WERI-Rb-1 (cell line): ENCODE data around the gene GLOD4.

Experiments
- DNase-seq: peaks from one replicate; pipeline ENCODE4 v3.0.0-alpha.2; 2020
- H3K27ac ChIP-seq: fragments of 250-450 bp; sonication (Bioruptor Pico); 2 replicates; pipeline ENCODE4 v1.5.1; 2020; ENCODE audit warnings: mild to moderate bottlenecking, moderate library complexity
- H3K27me3 ChIP-seq: fragments of 250-450 bp; sonication (Bioruptor Pico); 2 replicates; pipeline ENCODE4 v1.5.1; 2021; ENCODE audit warnings: mild to moderate bottlenecking, low read depth, moderate library complexity; ENCODE audit not compliant: insufficient read depth, severe bottlenecking
- H3K36me3 ChIP-seq: fragments of 250-450 bp; sonication (Bioruptor Pico); 2 replicates; pipeline ENCODE4 v1.5.1; 2020; ENCODE audit warnings: mild to moderate bottlenecking, moderate library complexity
- H3K4me3 ChIP-seq: 2 replicates; pipeline ENCODE4 v1.5.1; 2011; ENCODE audit warnings: low read depth, mild to moderate bottlenecking, control low read depth, low read length
- H3K9me3 ChIP-seq: fragments of 250-450 bp; sonication (Bioruptor Pico); 2 replicates; pipeline ENCODE4 v1.5.1; 2021; ENCODE audit warnings: mild to moderate bottlenecking, moderate library complexity; ENCODE audit not compliant: severe bottlenecking
- TF ChIP-seq, protein P1 (sequence below): IDR thresholded peaks from 2 replicates; pipeline ENCODE4 v1.5.1; 2011; ENCODE audit warnings: low read depth, mild to moderate bottlenecking, control low read depth, inconsistent platforms, low read length

Gene GLOD4

DNA sequence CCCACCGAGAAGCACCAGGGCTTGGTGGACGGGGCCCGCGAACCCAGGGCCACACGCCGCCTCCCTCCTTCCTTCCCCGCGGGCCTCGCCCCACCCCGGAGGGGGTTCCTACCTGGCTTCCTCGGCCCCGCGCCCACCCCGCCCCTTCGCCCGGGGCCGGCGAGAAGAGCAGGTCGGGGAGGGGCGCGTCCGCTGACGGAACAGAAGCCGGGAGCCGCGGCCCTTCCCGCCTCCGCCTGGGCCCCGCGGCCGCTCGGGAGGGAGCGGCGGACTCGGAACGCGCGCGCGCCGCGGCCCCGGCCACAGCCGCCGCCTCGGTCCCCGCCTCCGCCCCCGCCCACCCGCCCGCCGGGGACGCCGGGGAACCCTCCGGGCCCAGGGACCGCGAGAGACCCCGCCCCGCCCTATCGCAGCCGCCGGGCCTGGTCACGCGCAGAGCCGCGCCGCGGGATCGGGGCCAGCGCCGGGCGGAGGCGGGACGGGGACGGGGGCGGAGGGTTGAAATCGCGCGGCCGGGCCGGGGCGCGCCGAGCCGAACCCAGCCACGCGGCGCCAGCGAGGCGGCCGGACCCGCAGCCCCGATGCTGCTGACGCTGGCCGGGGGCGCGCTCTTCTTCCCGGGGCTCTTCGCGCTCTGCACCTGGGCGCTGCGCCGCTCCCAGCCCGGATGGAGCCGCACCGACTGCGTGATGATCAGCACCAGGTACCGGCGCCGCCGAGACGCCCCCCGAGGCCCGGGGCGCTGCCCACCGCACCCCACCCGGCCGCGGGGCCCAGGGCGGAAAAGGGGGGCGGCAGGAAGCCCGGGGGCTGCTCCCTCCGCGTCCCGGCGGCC, 49.8 kb downstream of the GLOD4 start, which contains the start of gene TLCD3A:
Gene TLCD3A, plus strand, starts transcription at position 530 of the 835 bp plus-strand sequence. Its CDS starts 52 bp downstream, at position 582.
- DNase-seq, result peak; percentile 73
- Histone ChIP-seq H3K27ac (peak within 1 kb of the TSS; percentile 90), H3K4me3 (peak within 1 kb of the TSS; percentile 81), H3K36me3 (peaks cover 41% of the 10 kb centered on the region), H3K9me3 (no peaks in the 10 kb centered on the region), H3K27me3 (no peaks in the 10 kb centered on the region)
- TF ChIP-seq, protein P1, sequence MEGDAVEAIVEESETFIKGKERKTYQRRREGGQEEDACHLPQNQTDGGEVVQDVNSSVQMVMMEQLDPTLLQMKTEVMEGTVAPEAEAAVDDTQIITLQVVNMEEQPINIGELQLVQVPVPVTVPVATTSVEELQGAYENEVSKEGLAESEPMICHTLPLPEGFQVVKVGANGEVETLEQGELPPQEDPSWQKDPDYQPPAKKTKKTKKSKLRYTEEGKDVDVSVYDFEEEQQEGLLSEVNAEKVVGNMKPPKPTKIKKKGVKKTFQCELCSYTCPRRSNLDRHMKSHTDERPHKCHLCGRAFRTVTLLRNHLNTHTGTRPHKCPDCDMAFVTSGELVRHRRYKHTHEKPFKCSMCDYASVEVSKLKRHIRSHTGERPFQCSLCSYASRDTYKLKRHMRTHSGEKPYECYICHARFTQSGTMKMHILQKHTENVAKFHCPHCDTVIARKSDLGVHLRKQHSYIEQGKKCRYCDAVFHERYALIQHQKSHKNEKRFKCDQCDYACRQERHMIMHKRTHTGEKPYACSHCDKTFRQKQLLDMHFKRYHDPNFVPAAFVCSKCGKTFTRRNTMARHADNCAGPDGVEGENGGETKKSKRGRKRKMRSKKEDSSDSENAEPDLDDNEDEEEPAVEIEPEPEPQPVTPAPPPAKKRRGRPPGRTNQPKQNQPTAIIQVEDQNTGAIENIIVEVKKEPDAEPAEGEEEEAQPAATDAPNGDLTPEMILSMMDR, result no peak

DNA sequence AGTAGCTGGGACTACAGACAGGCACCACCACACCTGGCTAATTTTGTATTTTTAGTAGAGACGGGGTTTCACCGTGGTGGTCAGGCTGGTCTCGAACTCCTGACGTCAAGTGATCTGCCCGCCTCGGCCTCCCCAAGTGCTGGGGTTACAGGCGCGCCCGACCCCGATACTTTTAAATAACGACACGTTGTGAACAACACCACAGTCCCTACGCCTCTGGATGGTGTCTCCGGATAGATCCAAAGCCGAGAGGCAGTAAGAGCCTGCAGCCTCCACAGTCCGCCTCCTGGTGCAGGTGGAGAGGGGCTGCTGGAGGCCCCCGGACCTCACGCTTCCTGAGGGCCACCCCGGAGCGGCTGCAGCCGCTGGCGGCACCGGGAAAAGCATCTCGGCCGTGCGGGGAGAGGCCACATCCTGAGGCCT, 50.4 kb downstream of the GLOD4 start:
- Histone ChIP-seq H3K9me3 (no peaks in the 10 kb centered on the region), H3K27ac (peak overlapping the region; percentile 83), H3K36me3 (peaks cover 34% of the 10 kb centered on the region), H3K4me3 (peak overlapping the region; percentile 81), H3K27me3 (no peaks in the 10 kb centered on the region)
- DNase-seq, result no peak
- TF ChIP-seq, protein P1, result no peak

DNA sequence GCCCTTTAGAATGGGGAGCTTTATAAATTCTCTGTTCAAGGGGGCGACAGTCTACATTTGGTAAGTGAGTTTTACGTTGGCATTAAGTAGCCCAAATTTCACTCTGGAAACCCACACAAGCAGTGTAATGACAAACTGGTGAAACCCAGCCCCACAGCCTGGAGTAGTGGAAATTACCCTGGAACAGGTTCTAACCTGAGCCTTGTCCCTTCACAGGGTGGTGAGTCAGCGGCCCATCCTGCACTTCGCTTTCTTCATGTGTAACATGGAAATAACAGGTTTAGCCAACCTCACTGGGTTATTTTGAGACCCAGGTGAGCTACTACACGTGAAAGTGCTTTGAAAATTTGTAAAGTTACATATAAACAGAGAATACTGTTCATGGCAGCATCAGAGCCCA, 53.2 kb downstream of the GLOD4 start:
- TF ChIP-seq, protein P1, result no peak
- no peak overlapping the region for H3K27ac ChIP-seq
- DNase-seq, result no peak
- H3K36me3 ChIP-seq, result peaks cover 7% of the 10 kb centered on the region
- H3K9me3 ChIP-seq, result no peaks in the 10 kb centered on the region
- no peaks in the 10 kb centered on the region for H3K27me3 ChIP-seq
- H3K4me3 ChIP-seq, result no peak overlapping the region

DNA sequence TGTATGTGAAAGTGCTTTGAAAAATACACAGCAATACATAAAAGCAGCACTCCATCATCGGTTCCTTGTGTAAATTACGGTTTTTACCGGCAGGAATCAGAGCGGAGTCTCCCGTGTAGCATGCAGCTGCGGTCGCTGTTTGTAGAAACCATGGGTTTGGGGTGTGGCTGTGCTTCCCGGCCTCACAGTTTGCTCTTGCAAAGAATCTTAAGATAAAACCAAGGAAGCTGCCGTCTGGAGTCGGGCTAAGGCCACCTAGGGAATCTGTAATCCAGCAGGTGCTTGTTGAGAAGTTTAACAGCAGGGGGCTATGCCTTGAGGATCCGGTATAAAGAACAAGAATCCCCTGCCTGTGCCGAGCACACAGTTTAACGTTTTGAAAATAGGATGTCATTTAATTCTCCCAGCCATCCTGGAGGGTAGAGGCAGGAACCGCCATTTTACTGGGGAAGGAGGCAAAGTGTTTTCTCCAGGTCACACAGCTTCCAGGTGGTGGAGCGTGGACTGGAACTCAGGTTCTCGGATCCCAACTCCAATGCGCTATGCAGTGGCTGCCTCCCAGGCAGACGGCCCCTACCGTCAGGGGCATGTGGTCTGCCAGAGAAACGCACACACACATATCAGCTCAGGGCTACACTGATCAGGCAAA, 55.7 kb downstream of the GLOD4 start:
- H3K9me3 ChIP-seq, result no peaks in the 10 kb centered on the region
- no peaks in the 10 kb centered on the region for H3K27me3 ChIP-seq
- H3K4me3 ChIP-seq, result no peak overlapping the region
- no peak overlapping the region for H3K27ac ChIP-seq
- TF ChIP-seq, protein P1, result no peak
- peak; percentile 28 for DNase-seq
- no peaks in the 10 kb centered on the region for H3K36me3 ChIP-seq

DNA sequence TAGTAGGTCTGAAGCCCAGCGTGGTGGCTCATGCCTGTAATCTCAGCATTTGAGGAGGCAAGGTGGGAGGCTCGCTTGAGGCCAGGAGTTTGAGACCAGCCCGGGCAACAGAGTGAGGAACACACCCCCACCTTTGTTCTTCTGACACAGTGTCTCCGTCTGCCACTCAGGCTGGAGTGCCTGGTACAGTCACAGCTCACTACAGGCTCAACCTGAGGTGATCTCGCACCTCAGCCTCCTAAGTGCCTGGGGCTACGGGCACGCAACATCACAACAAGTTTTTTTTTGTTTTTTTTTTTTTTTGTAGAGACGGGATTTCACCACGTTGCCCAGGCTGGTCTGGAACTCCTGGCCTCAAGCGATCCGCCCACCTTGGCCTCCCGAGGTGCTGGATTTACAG, 56.3 kb downstream of the GLOD4 start:
- H3K27ac ChIP-seq, result no peak overlapping the region
- H3K27me3 ChIP-seq, result no peaks in the 10 kb centered on the region
- no peaks in the 10 kb centered on the region for H3K9me3 ChIP-seq
- TF ChIP-seq, protein P1, result no peak
- DNase-seq, result no peak
- no peak overlapping the region for H3K4me3 ChIP-seq
- H3K36me3 ChIP-seq, result no peaks in the 10 kb centered on the region
